PC-3 (cell line): ENCODE measurements around the gene TC2N.
"Not testable (repeated sequence)": the region's sequence is repeated elsewhere in the genome, so short reads cannot be mapped to it uniquely, and the experiment has no call there.

Experiments
- EZH2 ChIP-seq: fragments of 300-600 bp; sonication (generic); IDR thresholded peaks from one replicate; pipeline ENCODE4 v1.6.1; 2017; ENCODE audit warnings: antibody characterized with exemption, mild to moderate bottlenecking, low read length; ENCODE audit not compliant: unreplicated experiment
- EZH2phosphoT487 ChIP-seq: fragments of 300-600 bp; sonication (generic); IDR thresholded peaks from 2 replicates; pipeline ENCODE4 v1.6.1; 2018; ENCODE audit warnings: mild to moderate bottlenecking, antibody characterized with exemption, low read length, borderline replicate concordance
- TF ChIP-seq, protein P1 (sequence below): fragments of 300-600 bp; sonication (generic); conservative IDR thresholded peaks from 2 replicates; pipeline ENCODE4 v1.5.1; 2017; ENCODE audit warnings: antibody characterized with exemption, low read depth, mild to moderate bottlenecking, low read length

DNA sequence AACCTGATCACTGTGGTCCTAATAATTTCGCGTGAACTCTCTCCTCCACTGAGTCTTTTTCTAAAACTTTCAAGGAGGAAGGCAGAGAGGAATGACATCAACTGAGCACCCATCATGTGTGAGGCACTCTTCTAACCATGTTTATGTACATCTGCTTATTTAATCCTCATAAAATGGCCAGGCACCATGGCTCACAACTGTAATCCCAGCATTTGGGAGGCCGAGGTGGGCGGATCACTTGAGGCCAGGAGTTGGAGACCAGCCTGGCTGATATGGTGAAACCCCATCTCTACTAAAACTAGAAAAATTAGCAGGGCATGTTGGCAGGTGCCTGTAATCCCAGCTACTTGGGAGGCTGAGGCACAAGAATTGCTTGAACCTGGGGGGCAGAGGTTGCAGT, 4.1 kb upstream of the TC2N start:
- TF ChIP-seq, protein P1, sequence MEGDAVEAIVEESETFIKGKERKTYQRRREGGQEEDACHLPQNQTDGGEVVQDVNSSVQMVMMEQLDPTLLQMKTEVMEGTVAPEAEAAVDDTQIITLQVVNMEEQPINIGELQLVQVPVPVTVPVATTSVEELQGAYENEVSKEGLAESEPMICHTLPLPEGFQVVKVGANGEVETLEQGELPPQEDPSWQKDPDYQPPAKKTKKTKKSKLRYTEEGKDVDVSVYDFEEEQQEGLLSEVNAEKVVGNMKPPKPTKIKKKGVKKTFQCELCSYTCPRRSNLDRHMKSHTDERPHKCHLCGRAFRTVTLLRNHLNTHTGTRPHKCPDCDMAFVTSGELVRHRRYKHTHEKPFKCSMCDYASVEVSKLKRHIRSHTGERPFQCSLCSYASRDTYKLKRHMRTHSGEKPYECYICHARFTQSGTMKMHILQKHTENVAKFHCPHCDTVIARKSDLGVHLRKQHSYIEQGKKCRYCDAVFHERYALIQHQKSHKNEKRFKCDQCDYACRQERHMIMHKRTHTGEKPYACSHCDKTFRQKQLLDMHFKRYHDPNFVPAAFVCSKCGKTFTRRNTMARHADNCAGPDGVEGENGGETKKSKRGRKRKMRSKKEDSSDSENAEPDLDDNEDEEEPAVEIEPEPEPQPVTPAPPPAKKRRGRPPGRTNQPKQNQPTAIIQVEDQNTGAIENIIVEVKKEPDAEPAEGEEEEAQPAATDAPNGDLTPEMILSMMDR, result not testable (repeated sequence)
- TF ChIP-seq EZH2phosphoT487, EZH2: not testable (repeated sequence)
